ENCODE results near the gene FAM124A.

Gene FAM124A

GRCh38 chr13:51303063-51303552, 80.9 kb downstream of the FAM124A start:
- no peak for TF ChIP-seq CTCF (conservative IDR thresholded peaks at IDR 0.05; ENCODE audit: low read depth, low read length)
- DNase-seq (ENCODE audit: low read depth): no peak
- H3K4me3 ChIP-seq (ENCODE audit: low read length): no peak overlapping the region

- DNase-seq (ENCODE audit: low read depth): no peak
- no peak overlapping the region for H3K4me3 ChIP-seq (ENCODE audit: low read length)
- TF ChIP-seq CTCF (conservative IDR thresholded peaks at IDR 0.05; ENCODE audit: low read depth, low read length): no peak
These were observed 81.7 kb downstream of the FAM124A start for GRCh38 chr13:51303882-51304281.

GRCh38 chr13:51305271-51305967, 83.2 kb downstream of the FAM124A start:
- TF ChIP-seq CTCF (conservative IDR thresholded peaks at IDR 0.05; ENCODE audit: low read depth, low read length): no peak
- no peak for DNase-seq (ENCODE audit: low read depth)
- no peak overlapping the region for H3K4me3 ChIP-seq (ENCODE audit: low read length)

- no peak overlapping the region for H3K4me3 ChIP-seq (ENCODE audit: low read length)
- no peak for TF ChIP-seq CTCF (conservative IDR thresholded peaks at IDR 0.05; ENCODE audit: low read depth, low read length)
- no peak for DNase-seq (ENCODE audit: low read depth)
These were observed 86.6 kb downstream of the FAM124A start for GRCh38 chr13:51308781-51309180.

GRCh38 chr13:51311231-51311630, 89.0 kb downstream of the FAM124A start:
- no peak for DNase-seq (ENCODE audit: low read depth)
- no peak overlapping the region for H3K4me3 ChIP-seq (ENCODE audit: low read length)
- no peak for TF ChIP-seq CTCF (conservative IDR thresholded peaks at IDR 0.05; ENCODE audit: low read depth, low read length)

- TF ChIP-seq CTCF (conservative IDR thresholded peaks at IDR 0.05; ENCODE audit: low read depth, low read length): no peak
These were observed 89.8 kb downstream of the FAM124A start for GRCh38 chr13:51311957-51312520.

GRCh38 chr13:51313619-51314018, 91.4 kb downstream of the FAM124A start:
- DNase-seq (ENCODE audit: low read depth): no peak
- TF ChIP-seq CTCF (conservative IDR thresholded peaks at IDR 0.05; ENCODE audit: low read depth, low read length): no peak
- H3K4me3 ChIP-seq (ENCODE audit: low read length): no peak overlapping the region

More at GRCh38 chr13:51311957-51312520, 89.8 kb downstream of the FAM124A start:
- DNase-seq (ENCODE audit: low read depth): no peak
- no peak overlapping the region for H3K4me3 ChIP-seq (ENCODE audit: low read length)
